GM23338 (cell line): ENCODE measurements around the gene CEP89. TPM values are rescaled to one million over a fixed set of nuclear protein-coding genes. Genes with fewer than 3 reads are reported as not detected.

Experiments
- ATAC-seq: fragments of 200-7000 bp; cut with Tn5 transposase; 3 replicates; pipeline ENCODE4 v1.9.1; 2020
- DNase-seq: peaks from one replicate; pipeline ENCODE4 v3.0.0-alpha.2; 2015; ENCODE audit warnings: low spot score
- H2AFZ ChIP-seq: fragments of 200-600 bp; sonication (generic); 2 replicates; pipeline ENCODE4 v1.8.0; 2016; ENCODE audit warnings: antibody characterized with exemption, mild to moderate bottlenecking, moderate library complexity
- H3F3A ChIP-seq: fragments of 200-600 bp; sonication (generic); replicated peaks from 2 replicates; pipeline ENCODE4 v1.8.0; 2017; ENCODE audit warnings: antibody characterized with exemption, mixed run types, low read depth
- H3K27ac ChIP-seq: fragments of 200-600 bp; sonication (generic); 2 replicates; pipeline ENCODE4 v1.6.1; 2016; ENCODE audit warnings: low read depth
- H3K27me3 ChIP-seq: fragments of 200-600 bp; sonication (generic); 2 replicates; pipeline ENCODE4 v1.8.0; 2016; ENCODE audit warnings: mild to moderate bottlenecking, mixed run types, moderate library complexity; ENCODE audit not compliant: insufficient read depth
- H3K36me3 ChIP-seq: fragments of 200-600 bp; sonication (generic); 2 replicates; pipeline ENCODE4 v1.8.0; 2016; ENCODE audit warnings: mild to moderate bottlenecking; ENCODE audit not compliant: insufficient read depth
- H3K4me1 ChIP-seq: fragments of 200-600 bp; sonication (generic); 2 replicates; pipeline ENCODE4 v1.8.0; 2016; ENCODE audit warnings: mild to moderate bottlenecking, moderate library complexity; ENCODE audit not compliant: insufficient read depth
- H3K4me2 ChIP-seq: fragments of 200-600 bp; sonication (generic); 2 replicates; pipeline ENCODE4 v1.7.1; 2017; ENCODE audit warnings: mixed run types
- H3K4me3 ChIP-seq: fragments of 200-600 bp; sonication (generic); 2 replicates; pipeline ENCODE4 v1.6.1; 2016; ENCODE audit warnings: mixed run types
- H3K79me2 ChIP-seq: fragments of 200-600 bp; sonication (generic); replicated peaks from 2 replicates; pipeline ENCODE4 v1.8.0; 2017; ENCODE audit warnings: mild to moderate bottlenecking; ENCODE audit not compliant: insufficient read depth
- H3K9me2 ChIP-seq: fragments of 200-600 bp; sonication (generic); 2 replicates; pipeline ENCODE4 v1.8.0; 2017; ENCODE audit not compliant: insufficient read depth
- H4K20me1 ChIP-seq: fragments of 200-600 bp; sonication (generic); replicated peaks from 2 replicates; pipeline ENCODE4 v1.8.0; 2017; ENCODE audit warnings: mild to moderate bottlenecking; ENCODE audit not compliant: insufficient read depth
- H3K27ac Mint-ChIP-seq: 2 replicates; pipeline ENCODE4 v1.8.0; 2020; ENCODE audit warnings: inconsistent platforms, mild to moderate bottlenecking, moderate library complexity, mixed read lengths
- H3K27me3 Mint-ChIP-seq: 3 replicates; pipeline ENCODE4 v1.8.0; 2022; ENCODE audit warnings: low read depth, mild to moderate bottlenecking, moderate library complexity, mixed read lengths, inconsistent platforms; ENCODE audit not compliant: insufficient read depth, poor library complexity
- H3K36me3 Mint-ChIP-seq: 3 replicates; pipeline ENCODE4 v1.8.0; 2021; ENCODE audit warnings: low read depth, mild to moderate bottlenecking, inconsistent platforms, moderate library complexity, mixed read lengths
- H3K4me1 Mint-ChIP-seq: 3 replicates; pipeline ENCODE4 v1.8.0; 2020; ENCODE audit warnings: mild to moderate bottlenecking, inconsistent platforms, mixed read lengths
- H3K4me3 Mint-ChIP-seq: 3 replicates; pipeline ENCODE4 v1.8.0; 2021; ENCODE audit warnings: moderate library complexity, mild to moderate bottlenecking, inconsistent platforms, mixed read lengths
- H3K9me3 Mint-ChIP-seq: 3 replicates; pipeline ENCODE4 v1.8.0; 2020; ENCODE audit warnings: moderate library complexity, mild to moderate bottlenecking, inconsistent platforms, mixed read lengths
- CTCF ChIP-seq, 2 experiments: fragments of 200-600 bp in 1 of 2; sonication (generic) in 1 of 2; conservative IDR thresholded peaks; 2 replicates each; pipeline versions ENCODE4 v1.5.1 to v1.6.1; 2016 to 2017; ENCODE audit warnings: antibody characterized with exemption in 2 of 2, low read depth in 2 of 2, mild to moderate bottlenecking in 2 of 2, moderate library complexity in 1 of 2
- NANOG ChIP-seq: IDR thresholded peaks from 2 replicates; pipeline ENCODE4 v1.6.1; 2016; ENCODE audit warnings: antibody characterized with exemption, borderline replicate concordance
- STAT1 ChIP-seq: IDR thresholded peaks from one replicate; pipeline ENCODE4 v1.6.1; 2016; ENCODE audit warnings: antibody characterized with exemption; ENCODE audit not compliant: unreplicated experiment
- ZNF114 ChIP-seq: fragments of 250-450 bp; sonication (Bioruptor Pico); IDR thresholded peaks from 2 replicates; pipeline ENCODE4 v1.5.0; 2020; ENCODE audit warnings: mild to moderate bottlenecking, moderate library complexity
- ZNF331 ChIP-seq: fragments of 250-450 bp; sonication (Bioruptor Pico); IDR thresholded peaks from 2 replicates; pipeline ENCODE4 v1.5.0; 2020; ENCODE audit warnings: low read depth, mild to moderate bottlenecking, moderate library complexity
- polyA plus RNA-seq: library from polyadenylated mRNA; unstranded; fragments of >200 nt; fragmentation: Nextera tagmentation; extraction: Ambion mirVana; gene quantifications from 2 replicates; pipeline ENCODE4 v1.2.1, GENCODE V29; 2016
- small RNA-seq: library from RNA; depleted of rRNA; stranded (forward); fragments of <200 nt; gene quantifications from one replicate; pipeline ENCODE3, GENCODE V24; 2014; ENCODE audit warnings: low replicate concordance
- total RNA-seq: library from RNA; depleted of rRNA; stranded (reverse); fragments of >200 nt; shearing (Covaris generic); gene quantifications from 2 replicates; pipeline ENCODE4 v1.2.3, GENCODE V29; 2014; rRNA removed
- TF ChIP-seq, protein P1 (sequence below): IDR thresholded peaks from 2 replicates; pipeline ENCODE4 v1.6.1; 2016; ENCODE audit warnings: antibody characterized with exemption

The CEP89 gene
- total and polyA plus RNA-seq, 2 experiments from 2014 or later, result 13.4 to 17.5 TPM

DNA sequence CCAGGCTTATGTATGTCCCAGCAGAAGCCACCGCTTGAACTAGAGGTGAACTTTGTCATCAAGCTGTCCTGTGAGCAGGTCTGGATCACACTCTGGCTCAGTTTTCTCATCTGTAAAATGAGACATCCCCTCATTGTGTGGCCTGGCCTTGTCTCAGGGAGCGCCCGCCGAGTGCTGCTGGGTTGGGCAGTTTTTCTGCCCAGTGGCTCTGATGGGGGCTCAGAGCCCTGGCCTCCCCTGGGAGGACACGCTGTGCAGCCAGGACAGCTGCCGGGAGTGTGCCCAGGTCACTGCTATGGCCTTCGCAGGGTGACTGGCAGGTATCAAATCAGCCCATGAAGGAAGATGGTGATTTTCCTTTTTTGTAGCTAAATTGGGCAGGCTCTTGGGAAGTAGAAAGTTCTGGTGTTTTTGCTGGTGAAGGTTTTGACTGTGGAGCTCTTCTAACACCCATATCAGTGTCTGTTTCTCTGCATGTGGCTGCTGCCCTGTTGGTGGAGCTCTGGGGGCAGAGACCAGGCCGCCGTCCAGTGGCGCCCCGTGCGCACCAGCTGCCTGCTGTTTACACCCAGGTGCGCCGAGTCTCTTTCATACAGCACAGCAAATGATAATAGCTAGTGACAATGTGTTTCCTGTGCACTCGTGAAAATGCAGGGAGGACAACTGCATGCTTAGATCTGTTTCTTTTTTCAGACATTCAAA is 143.0 kb downstream of the CEP89 start:
- peaks cover 22% of the 10 kb centered on the region for H3K4me1 Mint-ChIP-seq
- H3K9me3 Mint-ChIP-seq, result no peaks in the 10 kb centered on the region
- no peak overlapping the region for H3K27ac ChIP-seq
- peak overlapping the region; percentile 83 for H2AFZ ChIP-seq
- no peaks in the 10 kb centered on the region for H3K79me2 ChIP-seq
- H3K36me3 Mint-ChIP-seq, result no peaks in the 10 kb centered on the region
- no peaks in the 10 kb centered on the region for H3F3A ChIP-seq
- no peaks in the 10 kb centered on the region for H4K20me1 ChIP-seq
- no peaks in the 10 kb centered on the region for H3K27me3 ChIP-seq
- TF ChIP-seq CTCF (conservative IDR thresholded peaks at IDR 0.05; ENCODE audit: low read depth in 2 of 2) (no peak), ZNF114 (CRISPR knock-in tag) (no peak), ZNF331 (CRISPR knock-in tag) (no peak), NANOG (no peak)
- TF ChIP-seq, protein P1, sequence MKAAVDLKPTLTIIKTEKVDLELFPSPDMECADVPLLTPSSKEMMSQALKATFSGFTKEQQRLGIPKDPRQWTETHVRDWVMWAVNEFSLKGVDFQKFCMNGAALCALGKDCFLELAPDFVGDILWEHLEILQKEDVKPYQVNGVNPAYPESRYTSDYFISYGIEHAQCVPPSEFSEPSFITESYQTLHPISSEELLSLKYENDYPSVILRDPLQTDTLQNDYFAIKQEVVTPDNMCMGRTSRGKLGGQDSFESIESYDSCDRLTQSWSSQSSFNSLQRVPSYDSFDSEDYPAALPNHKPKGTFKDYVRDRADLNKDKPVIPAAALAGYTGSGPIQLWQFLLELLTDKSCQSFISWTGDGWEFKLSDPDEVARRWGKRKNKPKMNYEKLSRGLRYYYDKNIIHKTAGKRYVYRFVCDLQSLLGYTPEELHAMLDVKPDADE, result no peak
- H3K9me2 ChIP-seq, result no peaks in the 10 kb centered on the region
- no peaks in the 10 kb centered on the region for H3K36me3 ChIP-seq
- no peak overlapping the region for H3K4me2 ChIP-seq
- peak; percentile 9; the same call in 1 of the 3 replicates for ATAC-seq
- peaks cover 7% of the 10 kb centered on the region for H3K27me3 Mint-ChIP-seq
- DNase-seq, result no peak
- peak overlapping the region; percentile 66; the same call in 1 of the 2 replicates for H3K27ac Mint-ChIP-seq
- H3K4me3 Mint-ChIP-seq, result no peak overlapping the region
- H3K4me3 ChIP-seq, result no peak overlapping the region
- peaks cover 15% of the 10 kb centered on the region; the same call in 1 of the 2 replicates for H3K4me1 ChIP-seq

GRCh38 chr19:32828139-32828538 is 143.6 kb downstream of the CEP89 start:
- H3K4me1 ChIP-seq, result peaks cover 15% of the 10 kb centered on the region; the same call in 1 of the 2 replicates
- no peak overlapping the region for H3K4me2 ChIP-seq
- H3K4me1 Mint-ChIP-seq, result peaks cover 25% of the 10 kb centered on the region
- H3K9me2 ChIP-seq, result no peaks in the 10 kb centered on the region
- peak; percentile 35 for DNase-seq
- H3K36me3 Mint-ChIP-seq, result no peaks in the 10 kb centered on the region
- peak overlapping the region; percentile 2; the same call in 1 of the 2 replicates for H3K27ac Mint-ChIP-seq
- H3K27me3 ChIP-seq, result no peaks in the 10 kb centered on the region
- no peak for TF ChIP-seq STAT1
- H3K9me3 Mint-ChIP-seq, result no peaks in the 10 kb centered on the region
- H3K79me2 ChIP-seq, result no peaks in the 10 kb centered on the region
- no peak overlapping the region for H3K4me3 ChIP-seq
- H2AFZ ChIP-seq, result peak overlapping the region; percentile 83; the same call in 1 of the 2 replicates
- peak; percentile 88 for ATAC-seq
- H3K27ac ChIP-seq, result no peak overlapping the region
- H3F3A ChIP-seq, result no peaks in the 10 kb centered on the region
- no peaks in the 10 kb centered on the region for H4K20me1 ChIP-seq
- peaks cover 7% of the 10 kb centered on the region for H3K27me3 Mint-ChIP-seq
- H3K36me3 ChIP-seq, result no peaks in the 10 kb centered on the region
- no peak overlapping the region for H3K4me3 Mint-ChIP-seq

Small RNA genes within 50 kb of the gene (small RNA-seq; reads per million reads assigned to genes)
- not detected for gene RN7SKP22

Other genes with a start within 250 kb of the CEP89 start
- not detected in 2 replicates for gene SLC7A9, start 102.2 kb downstream of the CEP89 start, total RNA-seq
- gene SLC7A9, start 102.2 kb downstream of the CEP89 start, polyA plus RNA-seq, result 0.19 and 0.21 TPM in 2 replicates
- 1.6 and 3.2 TPM in 2 replicates for gene FAAP24, start 284 bp upstream of the CEP89 start, total RNA-seq
- 2.9 and 3.1 TPM in 2 replicates for gene FAAP24, start 284 bp upstream of the CEP89 start, polyA plus RNA-seq
- gene RHPN2, start 92.9 kb upstream of the CEP89 start, total RNA-seq, result 28.8 and 29.6 TPM in 2 replicates
- gene RHPN2, start 92.9 kb upstream of the CEP89 start, polyA plus RNA-seq, result 14.2 and 15.7 TPM in 2 replicates
- gene GPATCH1, start 109.2 kb upstream of the CEP89 start, total RNA-seq, result 8.1 and 13.6 TPM in 2 replicates
- 11.5 and 12.0 TPM in 2 replicates for gene GPATCH1, start 109.2 kb upstream of the CEP89 start, polyA plus RNA-seq
- gene WDR88, start 160.2 kb upstream of the CEP89 start, total RNA-seq, result not detected in 2 replicates
- gene WDR88, start 160.2 kb upstream of the CEP89 start, polyA plus RNA-seq, result not detected in 2 replicates
- 43.1 and 62.7 TPM in 2 replicates for gene LRP3, start 222.4 kb upstream of the CEP89 start, total RNA-seq
- gene LRP3, start 222.4 kb upstream of the CEP89 start, polyA plus RNA-seq, result 3.5 and 4.3 TPM in 2 replicates